ENCODE measurements around the gene S100A7. TPM values are rescaled to one million over a fixed set of nuclear protein-coding genes. Genes with fewer than 3 reads are reported as not detected.

S100A7 gene
- total RNA-seq (2021) = not detected in 2 replicates
- Bru-seq, nascent RNA = not detected
- not detected for BruChase-seq, experiment 1, labeled RNA remaining after a 2-hour chase
- not detected for BruChase-seq, experiment 2, labeled RNA remaining after a 6-hour chase
- long read RNA-seq = 0 reads

- DNase-seq (ENCODE audit: low spot score) = no peak
- Histone ChIP-seq H3K4me1 (ENCODE audit: insufficient read depth, low read length, poor library complexity, severe bottlenecking) (no peaks in the 10 kb centered on the region), H3K36me3 (ENCODE audit: insufficient read depth, low read length, poor library complexity, severe bottlenecking) (no peaks in the 10 kb centered on the region), H3K27ac (ENCODE audit: low read depth, low read length, poor library complexity, severe bottlenecking) (no peak within 1 kb of the TSS), H3K9me3 (ENCODE audit: low read depth, low read length, poor library complexity, severe bottlenecking) (no peaks in the 10 kb centered on the region), H3K4me3 (ENCODE audit: low read depth, low read length, poor library complexity, severe bottlenecking) (no peak within 1 kb of the TSS), H3K27me3 (replicated peaks; ENCODE audit: insufficient read depth, low read depth, low read length, poor library complexity) (peaks cover 81% of the 10 kb centered on the region)
- TF ChIP-seq EZH2 (IDR thresholded peaks at IDR 0.05; ENCODE audit: borderline replicate concordance, low read depth, low read length, poor library complexity, severe bottlenecking) = no peak
- TF ChIP-seq, protein P1, sequence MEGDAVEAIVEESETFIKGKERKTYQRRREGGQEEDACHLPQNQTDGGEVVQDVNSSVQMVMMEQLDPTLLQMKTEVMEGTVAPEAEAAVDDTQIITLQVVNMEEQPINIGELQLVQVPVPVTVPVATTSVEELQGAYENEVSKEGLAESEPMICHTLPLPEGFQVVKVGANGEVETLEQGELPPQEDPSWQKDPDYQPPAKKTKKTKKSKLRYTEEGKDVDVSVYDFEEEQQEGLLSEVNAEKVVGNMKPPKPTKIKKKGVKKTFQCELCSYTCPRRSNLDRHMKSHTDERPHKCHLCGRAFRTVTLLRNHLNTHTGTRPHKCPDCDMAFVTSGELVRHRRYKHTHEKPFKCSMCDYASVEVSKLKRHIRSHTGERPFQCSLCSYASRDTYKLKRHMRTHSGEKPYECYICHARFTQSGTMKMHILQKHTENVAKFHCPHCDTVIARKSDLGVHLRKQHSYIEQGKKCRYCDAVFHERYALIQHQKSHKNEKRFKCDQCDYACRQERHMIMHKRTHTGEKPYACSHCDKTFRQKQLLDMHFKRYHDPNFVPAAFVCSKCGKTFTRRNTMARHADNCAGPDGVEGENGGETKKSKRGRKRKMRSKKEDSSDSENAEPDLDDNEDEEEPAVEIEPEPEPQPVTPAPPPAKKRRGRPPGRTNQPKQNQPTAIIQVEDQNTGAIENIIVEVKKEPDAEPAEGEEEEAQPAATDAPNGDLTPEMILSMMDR (conservative IDR thresholded peaks at IDR 0.05; ENCODE audit: low read depth, low read length) = no peak
- ChIA-PET POLR2A (ENCODE audit: low non-redundant PET) (no interaction called here), CTCF (no interaction called here)
- intact Hi-C loops (cut with micrococcal nuclease; ENCODE audit: unreplicated experiment) = no loop called here
- BruUV-seq (replicated peaks) = no TSS peak
Measured at GRCh38 chr1:153460551-153460950, at the start of gene S100A7. TSS of gene S100A7 (minus strand) at chr1:153460651. CDS start at chr1:153459013, 1,638 bp downstream.

GRCh38 chr1:153509729-153510354 is 49.4 kb upstream of the S100A7 start:
- CTCF ChIA-PET = interaction anchor here (1.4 kb wide), 1 partner anchor 108 kb away, joined by 7 read pairs; no protein-coding TSS in a partner anchor
- BruUV-seq (replicated peaks) = no TSS peak
- no peaks in the 10 kb centered on the region for H3K27me3 ChIP-seq (replicated peaks; ENCODE audit: insufficient read depth, low read depth, low read length, poor library complexity)
- H3K9me3 ChIP-seq (ENCODE audit: low read depth, low read length, poor library complexity, severe bottlenecking) = no peaks in the 10 kb centered on the region
- no peaks in the 10 kb centered on the region for H3K4me1 ChIP-seq (ENCODE audit: insufficient read depth, low read length, poor library complexity, severe bottlenecking)
- H3K27ac ChIP-seq (ENCODE audit: low read depth, low read length, poor library complexity, severe bottlenecking) = no peak overlapping the region
- POLR2A ChIA-PET (ENCODE audit: low non-redundant PET) = no interaction called here
- DNase-seq (ENCODE audit: low spot score) = peak; percentile 76
- intact Hi-C loops (cut with micrococcal nuclease; ENCODE audit: unreplicated experiment) = loop anchor here (2.0 to 10.0 kb wide), 5 partner anchors 59 to 475 kb away; partner anchors contain the start of genes ILF2, RAB13, S100A14 and SLC27A3
- no peaks in the 10 kb centered on the region for H3K36me3 ChIP-seq (ENCODE audit: insufficient read depth, low read length, poor library complexity, severe bottlenecking)
- TF ChIP-seq, protein P1 (conservative IDR thresholded peaks at IDR 0.05; ENCODE audit: low read depth, low read length) = peak; percentile 80
- TF ChIP-seq EZH2 (IDR thresholded peaks at IDR 0.05; ENCODE audit: borderline replicate concordance, low read depth, low read length, poor library complexity, severe bottlenecking) = no peak
- no peak overlapping the region for H3K4me3 ChIP-seq (ENCODE audit: low read depth, low read length, poor library complexity, severe bottlenecking)

GRCh38 chr1:153509036-153509435 is 48.6 kb upstream of the S100A7 start:
- TF ChIP-seq EZH2 (IDR thresholded peaks at IDR 0.05; ENCODE audit: borderline replicate concordance, low read depth, low read length, poor library complexity, severe bottlenecking) = no peak
- TF ChIP-seq, protein P1 (conservative IDR thresholded peaks at IDR 0.05; ENCODE audit: low read depth, low read length) = no peak
- CTCF ChIA-PET = no interaction called here
- DNase-seq (ENCODE audit: low spot score) = no peak
- POLR2A ChIA-PET (ENCODE audit: low non-redundant PET) = no interaction called here
- intact Hi-C loops (cut with micrococcal nuclease; ENCODE audit: unreplicated experiment) = no loop called here
- Histone ChIP-seq H3K27me3 (replicated peaks; ENCODE audit: insufficient read depth, low read depth, low read length, poor library complexity) (no peaks in the 10 kb centered on the region), H3K36me3 (ENCODE audit: insufficient read depth, low read length, poor library complexity, severe bottlenecking) (no peaks in the 10 kb centered on the region), H3K4me3 (ENCODE audit: low read depth, low read length, poor library complexity, severe bottlenecking) (no peak overlapping the region), H3K9me3 (ENCODE audit: low read depth, low read length, poor library complexity, severe bottlenecking) (no peaks in the 10 kb centered on the region), H3K27ac (ENCODE audit: low read depth, low read length, poor library complexity, severe bottlenecking) (no peak overlapping the region), H3K4me1 (ENCODE audit: insufficient read depth, low read length, poor library complexity, severe bottlenecking) (no peaks in the 10 kb centered on the region)
- no TSS peak for BruUV-seq (replicated peaks)

Measured in A673 (cell line).